ENCODE data around the gene ELF2.

Gene ELF2

GRCh38 chr4:139108567-139109128 lies 68.4 kb downstream of the ELF2 start:
- TF ChIP-seq ZNF175 (tag by site-specific recombination; IDR thresholded peaks at IDR 0.05), result no peak
- no peak for TF ChIP-seq ZNF701 (tag by site-specific recombination; IDR thresholded peaks at IDR 0.05)
- TF ChIP-seq ZNF600 (tag by site-specific recombination; IDR thresholded peaks at IDR 0.05), result no peak
- TF ChIP-seq ZNF776 (tag by site-specific recombination; IDR thresholded peaks at IDR 0.05; ENCODE audit: borderline replicate concordance), result no peak
- TF ChIP-seq ZNF223 (tag by site-specific recombination; IDR thresholded peaks at IDR 0.05), result no peak
- no peak for TF ChIP-seq ZNF571 (tag by site-specific recombination; IDR thresholded peaks at IDR 0.05)
- TF ChIP-seq ZBTB21 (tag by site-specific recombination; IDR thresholded peaks at IDR 0.05), result no peak
- TF ChIP-seq SCRT2 (tag by site-specific recombination; IDR thresholded peaks at IDR 0.05), result no peak
- Histone ChIP-seq H3K27ac (ENCODE audit: extremely low read depth, low read depth, low read length) (no peak overlapping the region), H3K9me3 (ENCODE audit: control insufficient read depth, insufficient read depth, low read depth, low read length) (no peaks in the 10 kb centered on the region), H3K4me3 (ENCODE audit: low read depth, low read length) (no peak overlapping the region), H3K4me1 (ENCODE audit: control insufficient read depth, insufficient read depth, low read length) (no peaks in the 10 kb centered on the region), H3K36me3 (ENCODE audit: control insufficient read depth in 2 of 2, insufficient read depth in 1 of 2, low read length in 2 of 2) (no peaks in the 10 kb centered on the region; a peak in 1 of 3 replicates)
- ChIA-PET POLR2A (interaction anchor here (0.6 to 0.7 kb wide), 3 partner anchors 9 to 155 kb away, joined by 3 to 6 read pairs (median 3); no protein-coding TSS in a partner anchor), CTCF (interaction anchor here (0.7 to 1.5 kb wide), 2 partner anchors 9 to 865 kb away, joined by 3 to 14 read pairs; no protein-coding TSS in a partner anchor)

- POLR2A ChIA-PET, result no interaction called here
- Histone ChIP-seq H3K4me1 (ENCODE audit: control insufficient read depth, insufficient read depth, low read length) (no peaks in the 10 kb centered on the region), H3K9me3 (ENCODE audit: control insufficient read depth, insufficient read depth, low read depth, low read length) (no peaks in the 10 kb centered on the region), H3K36me3 (ENCODE audit: control insufficient read depth in 2 of 2, insufficient read depth in 1 of 2, low read length in 2 of 2) (no peaks in the 10 kb centered on the region; a peak in 1 of 3 replicates), H3K4me3 (ENCODE audit: low read depth, low read length) (no peak overlapping the region), H3K27ac (ENCODE audit: extremely low read depth, low read depth, low read length) (no peak overlapping the region)
- CTCF ChIA-PET, result interaction anchor here (0.8 to 3.0 kb wide), 10 partner anchors 8 to 552 kb away, joined by 3 to 15 read pairs (median 3); partner anchors contain the start of gene NAA15
- TF ChIP-seq PRDM10 (tag by site-specific recombination; IDR thresholded peaks at IDR 0.05), result no peak
- TF ChIP-seq YY2 (tag by site-specific recombination; IDR thresholded peaks at IDR 0.05), result no peak
- no peak for TF ChIP-seq ZNF473 (tag by site-specific recombination; IDR thresholded peaks at IDR 0.05)
- no peak for TF ChIP-seq PBX3 (CRISPR knock-in tag; IDR thresholded peaks at IDR 0.05)
- TF ChIP-seq ZNF621 (tag by site-specific recombination; IDR thresholded peaks at IDR 0.05), result no peak
- 0 out of 2 replicates have a peak, but pooled peaks have one; percentile 40 for TF ChIP-seq ZNF10 (tag by site-specific recombination; IDR thresholded peaks at IDR 0.05)
- 0 out of 2 replicates have a peak, but pooled peaks have one; percentile 35 for TF ChIP-seq ZNF660 (tag by site-specific recombination; IDR thresholded peaks at IDR 0.05)
- TF ChIP-seq ZNF610 (tag by site-specific recombination; IDR thresholded peaks at IDR 0.05; ENCODE audit: borderline replicate concordance), result no peak
- no peak for TF ChIP-seq GLIS2 (tag by site-specific recombination; IDR thresholded peaks at IDR 0.05)
- TF ChIP-seq ZFP3 (tag by site-specific recombination; IDR thresholded peaks at IDR 0.05; ENCODE audit: low read depth), result no peak
- TF ChIP-seq ZNF112 (tag by site-specific recombination; IDR thresholded peaks at IDR 0.05), result no peak
- TF ChIP-seq ZBTB6 (tag by site-specific recombination; IDR thresholded peaks at IDR 0.05), result no peak
- no peak for TF ChIP-seq ZBTB7A (tag by site-specific recombination; IDR thresholded peaks at IDR 0.05; ENCODE audit: low read depth)
- no peak for TF ChIP-seq ZNF239 (tag by site-specific recombination; IDR thresholded peaks at IDR 0.05)
- no peak for TF ChIP-seq ZBTB26 (tag by site-specific recombination; optimal IDR thresholded peaks at IDR 0.05)
- peak; percentile 29; the same call in 1 of the 2 replicates for TF ChIP-seq ZNF501 (tag by site-specific recombination; IDR thresholded peaks at IDR 0.05)
- TF ChIP-seq ZNF513 (tag by site-specific recombination; IDR thresholded peaks at IDR 0.05), result no peak
- TF ChIP-seq ZNF202 (tag by site-specific recombination; IDR thresholded peaks at IDR 0.05; ENCODE audit: borderline replicate concordance), result no peak
- no peak for TF ChIP-seq ZNF302 (tag by site-specific recombination; IDR thresholded peaks at IDR 0.05; ENCODE audit: low read depth)
Measured at GRCh38 chr4:139099366-139099982, 77.5 kb downstream of the ELF2 start.
